IPS-20b (cell line): ENCODE measurements around the gene DYDC2.

ENCODE experiments used
- H3K27ac ChIP-seq: one replicate; pipeline ENCODE4 v1.5.1; 2013; ENCODE audit warnings: low read length
- H3K27me3 ChIP-seq: 2 replicates; pipeline ENCODE4 v1.6.1; 2013; ENCODE audit warnings: mild to moderate bottlenecking, low read length, inconsistent platforms; ENCODE audit not compliant: insufficient read depth
- H3K36me3 ChIP-seq: 2 replicates; pipeline ENCODE4 v1.6.1; 2013; ENCODE audit warnings: low read depth, mild to moderate bottlenecking, inconsistent platforms, low read length, moderate library complexity; ENCODE audit not compliant: insufficient read depth
- H3K4me1 ChIP-seq: 2 replicates; pipeline ENCODE4 v1.6.1; 2013; ENCODE audit warnings: mild to moderate bottlenecking, control low read depth, inconsistent platforms, low read length, moderate library complexity; ENCODE audit not compliant: insufficient read depth
- H3K4me3 ChIP-seq: 2 replicates; pipeline ENCODE4 v1.5.1; 2013; ENCODE audit warnings: mild to moderate bottlenecking, low read length, inconsistent platforms
- H3K9ac ChIP-seq: 2 replicates; pipeline ENCODE4 v1.6.1; 2013; ENCODE audit warnings: low read depth, mild to moderate bottlenecking, inconsistent platforms, low read length, moderate library complexity
- H3K9me3 ChIP-seq: 2 replicates; pipeline ENCODE4 v1.6.1; 2013; ENCODE audit warnings: mild to moderate bottlenecking, low read depth, low read length, inconsistent platforms; ENCODE audit not compliant: insufficient read depth

Gene DYDC2

DNA sequence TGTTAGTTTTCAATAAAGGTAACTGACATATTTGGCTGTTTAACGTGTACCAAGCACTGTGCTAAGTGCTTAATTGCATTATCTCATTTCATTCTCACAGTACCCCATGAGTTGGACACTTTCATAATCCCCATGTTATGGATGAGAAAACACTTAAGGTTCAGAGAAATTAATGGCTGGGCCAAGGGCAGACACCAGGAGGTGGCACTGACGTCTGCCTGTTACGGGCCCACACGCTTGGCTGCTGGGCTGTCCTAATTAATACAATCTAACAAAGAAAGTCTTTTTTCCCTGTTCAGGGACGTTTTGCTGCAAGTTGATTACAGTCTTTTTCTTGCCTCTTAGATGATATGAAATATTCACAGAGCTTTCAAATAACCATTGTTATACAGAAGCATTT lies 16.1 kb downstream of the DYDC2 start:
- Histone ChIP-seq H3K9me3 (peaks cover 12% of the 10 kb centered on the region), H3K27me3 (no peaks in the 10 kb centered on the region), H3K27ac (no peak overlapping the region), H3K4me3 (no peak overlapping the region), H3K4me1 (no peaks in the 10 kb centered on the region), H3K36me3 (no peaks in the 10 kb centered on the region; the same call in 1 of the 2 replicates), H3K9ac (no peak overlapping the region)

GRCh38 chr10:80373502-80373901 lies 16.9 kb downstream of the DYDC2 start:
- Histone ChIP-seq H3K9ac (no peak overlapping the region), H3K9me3 (0 out of 2 replicates have a peak, but pooled peaks cover 5% of the 10 kb centered on the region), H3K4me1 (no peaks in the 10 kb centered on the region), H3K36me3 (no peaks in the 10 kb centered on the region), H3K27ac (no peak overlapping the region), H3K4me3 (no peak overlapping the region), H3K27me3 (no peaks in the 10 kb centered on the region)

GRCh38 chr10:80379701-80380100 lies 23.1 kb downstream of the DYDC2 start:
- Histone ChIP-seq H3K4me3 (no peak overlapping the region), H3K36me3 (no peaks in the 10 kb centered on the region), H3K9me3 (no peaks in the 10 kb centered on the region), H3K27ac (no peak overlapping the region), H3K27me3 (no peaks in the 10 kb centered on the region), H3K4me1 (no peaks in the 10 kb centered on the region), H3K9ac (no peak overlapping the region)

GRCh38 chr10:80380185-80380584 lies 23.6 kb downstream of the DYDC2 start:
- no peak overlapping the region for H3K27ac ChIP-seq
- H3K9ac ChIP-seq, result no peak overlapping the region
- H3K27me3 ChIP-seq, result no peaks in the 10 kb centered on the region
- no peaks in the 10 kb centered on the region for H3K9me3 ChIP-seq
- H3K4me3 ChIP-seq, result no peak overlapping the region
- H3K36me3 ChIP-seq, result no peaks in the 10 kb centered on the region
- no peaks in the 10 kb centered on the region for H3K4me1 ChIP-seq

DNA sequence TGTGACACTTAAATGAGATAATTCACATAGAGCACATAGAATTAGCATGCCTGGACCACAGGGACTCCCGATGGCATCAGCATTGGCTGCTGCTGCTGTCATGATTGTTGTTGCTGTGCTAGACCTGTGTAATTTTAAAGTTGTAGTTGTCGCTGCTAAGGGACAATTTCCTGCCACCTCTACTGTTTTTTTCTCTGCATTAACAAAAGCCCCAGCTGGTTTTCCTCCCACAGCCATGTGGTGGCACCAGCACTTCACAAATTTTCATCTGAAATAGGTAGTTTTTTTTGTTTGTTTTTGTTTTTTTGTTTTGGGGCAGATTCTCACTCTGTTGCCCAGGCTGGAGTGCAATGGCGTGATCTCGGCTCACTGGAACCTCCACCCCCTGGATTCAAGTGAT lies 26.4 kb downstream of the DYDC2 start:
- Histone ChIP-seq H3K9me3 (no peaks in the 10 kb centered on the region), H3K4me3 (no peak overlapping the region), H3K36me3 (no peaks in the 10 kb centered on the region), H3K27ac (no peak overlapping the region), H3K4me1 (no peaks in the 10 kb centered on the region), H3K9ac (no peak overlapping the region), H3K27me3 (no peaks in the 10 kb centered on the region)

GRCh38 chr10:80390740-80391139 lies 34.2 kb downstream of the DYDC2 start:
- Histone ChIP-seq H3K9ac (no peak overlapping the region), H3K4me1 (no peaks in the 10 kb centered on the region), H3K27ac (no peak overlapping the region), H3K36me3 (no peaks in the 10 kb centered on the region), H3K9me3 (no peaks in the 10 kb centered on the region), H3K27me3 (no peaks in the 10 kb centered on the region), H3K4me3 (no peak overlapping the region)

DNA sequence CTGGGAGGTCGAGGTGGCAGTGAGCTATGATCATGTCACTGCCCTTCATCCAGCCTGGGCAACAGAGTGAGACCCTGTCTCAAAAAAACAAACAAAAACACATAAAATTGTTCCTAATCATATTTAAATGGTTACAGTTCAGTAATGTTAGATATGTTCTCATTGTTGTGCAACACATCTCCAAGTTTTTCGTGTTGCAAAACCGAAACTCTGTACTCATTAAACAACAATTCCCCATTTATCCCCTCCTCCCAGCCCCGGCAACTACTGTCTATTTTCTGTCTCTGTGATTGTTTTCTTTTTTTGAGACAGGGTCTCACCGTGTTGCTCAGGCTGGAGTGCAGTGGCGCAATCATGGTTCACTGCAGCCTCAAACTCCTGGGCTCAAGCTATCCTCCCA lies 35.7 kb downstream of the DYDC2 start:
- Histone ChIP-seq H3K9me3 (no peaks in the 10 kb centered on the region), H3K36me3 (no peaks in the 10 kb centered on the region), H3K27me3 (no peaks in the 10 kb centered on the region), H3K27ac (no peak overlapping the region), H3K9ac (no peak overlapping the region), H3K4me1 (no peaks in the 10 kb centered on the region), H3K4me3 (no peak overlapping the region)

DNA sequence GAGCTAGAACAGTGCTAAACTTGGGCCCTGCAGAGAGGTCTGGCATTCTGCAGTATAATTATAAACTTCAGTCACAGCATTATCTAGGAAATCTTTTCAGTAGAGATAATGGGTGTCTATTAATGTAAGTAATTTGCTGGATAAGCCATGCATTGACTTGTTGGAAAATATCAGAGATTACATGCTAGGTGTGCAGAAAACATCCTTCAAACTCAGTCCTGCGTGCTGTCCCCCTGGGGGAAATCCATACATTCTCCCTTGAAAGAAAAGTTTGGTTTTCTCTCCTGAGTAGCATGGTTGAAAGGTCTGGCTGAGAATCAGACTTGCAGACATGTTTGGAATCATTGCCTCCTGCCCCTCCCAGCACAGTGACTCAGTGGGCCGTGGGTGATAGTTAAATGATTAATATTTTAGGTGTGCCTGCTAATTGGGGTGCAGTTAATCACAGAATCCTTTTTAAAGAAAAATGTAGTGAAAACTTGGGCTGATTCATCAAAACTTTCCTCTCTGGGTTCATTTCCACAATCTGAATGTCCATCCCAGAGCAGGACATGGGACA lies 37.9 kb downstream of the DYDC2 start:
- no peaks in the 10 kb centered on the region for H3K36me3 ChIP-seq

GRCh38 chr10:80397014-80397413 lies 40.4 kb downstream of the DYDC2 start:
- no peaks in the 10 kb centered on the region for H3K9me3 ChIP-seq
- H3K27ac ChIP-seq, result no peak overlapping the region
- no peaks in the 10 kb centered on the region for H3K27me3 ChIP-seq
- H3K4me3 ChIP-seq, result no peak overlapping the region
- no peak overlapping the region for H3K9ac ChIP-seq
- no peaks in the 10 kb centered on the region for H3K36me3 ChIP-seq
- H3K4me1 ChIP-seq, result no peaks in the 10 kb centered on the region

More for the DNA sequence above, 37.9 kb downstream of the DYDC2 start:
- Histone ChIP-seq H3K4me3 (no peak overlapping the region), H3K4me1 (no peaks in the 10 kb centered on the region), H3K27ac (no peak overlapping the region), H3K9me3 (no peaks in the 10 kb centered on the region), H3K27me3 (no peaks in the 10 kb centered on the region), H3K9ac (no peak overlapping the region)

- Histone ChIP-seq H3K4me3 (no peak overlapping the region), H3K27ac (no peak overlapping the region), H3K9ac (no peak overlapping the region), H3K36me3 (no peaks in the 10 kb centered on the region), H3K4me1 (no peaks in the 10 kb centered on the region), H3K9me3 (no peaks in the 10 kb centered on the region), H3K27me3 (no peaks in the 10 kb centered on the region)
Observed at GRCh38 chr10:80400136-80400804, 43.7 kb downstream of the DYDC2 start.

DNA sequence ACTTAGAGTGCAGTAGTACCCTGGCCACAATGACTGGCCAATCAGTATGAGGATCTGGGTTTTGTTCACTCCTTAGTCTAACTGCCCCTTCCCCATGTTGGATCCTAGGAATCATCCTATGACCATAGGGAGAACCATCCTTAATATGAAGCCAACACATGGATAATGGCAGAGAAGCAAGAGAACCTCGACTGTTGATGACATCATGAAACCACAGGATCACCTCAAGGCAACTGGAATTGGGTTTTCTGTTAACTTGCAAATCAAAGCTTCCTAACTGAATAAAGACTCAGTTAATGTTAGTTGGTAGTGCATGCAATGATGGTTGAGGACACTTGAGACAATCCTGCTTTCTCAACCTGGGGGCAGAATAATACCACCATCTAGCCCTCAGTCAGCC lies 48.5 kb downstream of the DYDC2 start:
- H3K27me3 ChIP-seq, result peaks cover 31% of the 10 kb centered on the region
- H3K4me3 ChIP-seq, result no peak overlapping the region
- H3K4me1 ChIP-seq, result peaks cover 5% of the 10 kb centered on the region; the same call in 1 of the 2 replicates
- H3K9me3 ChIP-seq, result no peaks in the 10 kb centered on the region
- no peaks in the 10 kb centered on the region for H3K36me3 ChIP-seq
- H3K27ac ChIP-seq, result no peak overlapping the region
- no peak overlapping the region for H3K9ac ChIP-seq

GRCh38 chr10:80405626-80406025 lies 49.0 kb downstream of the DYDC2 start:
- Histone ChIP-seq H3K27me3 (peaks cover 31% of the 10 kb centered on the region), H3K27ac (no peak overlapping the region), H3K9me3 (no peaks in the 10 kb centered on the region), H3K9ac (no peak overlapping the region), H3K4me1 (peaks cover 5% of the 10 kb centered on the region; the same call in 1 of the 2 replicates), H3K36me3 (0 out of 2 replicates have a peak, but pooled peaks cover under 1% of the 10 kb centered on the region), H3K4me3 (no peak overlapping the region)
